ENCODE measurements around the gene NECAB2. TPM values are rescaled to one million over a fixed set of nuclear protein-coding genes. Genes with fewer than 3 reads are reported as not detected.

Gene NECAB2
- polyA plus RNA-seq, 1 experiment = 0.20 TPM

DNA sequence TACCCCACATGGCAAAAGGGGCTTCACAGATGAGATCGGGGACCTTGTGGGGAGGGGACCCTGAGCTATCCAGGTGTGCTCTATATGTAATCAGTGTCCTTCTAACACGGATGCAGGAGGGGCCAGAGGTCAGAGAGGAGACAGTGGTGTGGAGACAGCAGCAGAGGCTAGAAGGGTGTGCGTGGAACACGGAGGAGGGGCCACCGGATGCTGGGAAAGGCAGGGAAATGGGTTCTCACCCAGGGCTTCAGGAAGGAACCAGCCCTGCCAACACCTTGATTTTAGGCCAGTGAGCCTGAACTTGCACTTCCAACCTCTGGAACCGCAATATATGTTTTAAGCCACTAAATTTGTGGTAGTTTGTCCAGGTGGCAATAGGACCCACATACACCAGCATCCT lies 79.2 kb downstream of the NECAB2 start:
- peaks cover 31% of the 10 kb centered on the region for H3K27me3 ChIP-seq (ENCODE audit: control insufficient read depth, insufficient read depth, low read length)
- POLR2A ChIA-PET = no interaction called here
- CTCF ChIA-PET = interaction anchor here (0.6 to 1.2 kb wide), 2 partner anchors 19 to 22 kb away, joined by 3 read pairs; no protein-coding TSS in a partner anchor
- H3K4me3 ChIP-seq (ENCODE audit: low read depth, low read length) = no peak overlapping the region
- no peaks in the 10 kb centered on the region; the same call in 1 of the 2 replicates for H3K9me3 ChIP-seq (ENCODE audit: control insufficient read depth, insufficient read depth, low read length)
- DNase-seq (ENCODE audit: low read depth, low spot score) = no peak
- H3K27ac ChIP-seq (ENCODE audit: low read depth, low read length) = no peak overlapping the region
- TF ChIP-seq, protein P1, sequence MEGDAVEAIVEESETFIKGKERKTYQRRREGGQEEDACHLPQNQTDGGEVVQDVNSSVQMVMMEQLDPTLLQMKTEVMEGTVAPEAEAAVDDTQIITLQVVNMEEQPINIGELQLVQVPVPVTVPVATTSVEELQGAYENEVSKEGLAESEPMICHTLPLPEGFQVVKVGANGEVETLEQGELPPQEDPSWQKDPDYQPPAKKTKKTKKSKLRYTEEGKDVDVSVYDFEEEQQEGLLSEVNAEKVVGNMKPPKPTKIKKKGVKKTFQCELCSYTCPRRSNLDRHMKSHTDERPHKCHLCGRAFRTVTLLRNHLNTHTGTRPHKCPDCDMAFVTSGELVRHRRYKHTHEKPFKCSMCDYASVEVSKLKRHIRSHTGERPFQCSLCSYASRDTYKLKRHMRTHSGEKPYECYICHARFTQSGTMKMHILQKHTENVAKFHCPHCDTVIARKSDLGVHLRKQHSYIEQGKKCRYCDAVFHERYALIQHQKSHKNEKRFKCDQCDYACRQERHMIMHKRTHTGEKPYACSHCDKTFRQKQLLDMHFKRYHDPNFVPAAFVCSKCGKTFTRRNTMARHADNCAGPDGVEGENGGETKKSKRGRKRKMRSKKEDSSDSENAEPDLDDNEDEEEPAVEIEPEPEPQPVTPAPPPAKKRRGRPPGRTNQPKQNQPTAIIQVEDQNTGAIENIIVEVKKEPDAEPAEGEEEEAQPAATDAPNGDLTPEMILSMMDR (IDR thresholded peaks at IDR 0.05; ENCODE audit: low read depth, low read length) = no peak

DNA sequence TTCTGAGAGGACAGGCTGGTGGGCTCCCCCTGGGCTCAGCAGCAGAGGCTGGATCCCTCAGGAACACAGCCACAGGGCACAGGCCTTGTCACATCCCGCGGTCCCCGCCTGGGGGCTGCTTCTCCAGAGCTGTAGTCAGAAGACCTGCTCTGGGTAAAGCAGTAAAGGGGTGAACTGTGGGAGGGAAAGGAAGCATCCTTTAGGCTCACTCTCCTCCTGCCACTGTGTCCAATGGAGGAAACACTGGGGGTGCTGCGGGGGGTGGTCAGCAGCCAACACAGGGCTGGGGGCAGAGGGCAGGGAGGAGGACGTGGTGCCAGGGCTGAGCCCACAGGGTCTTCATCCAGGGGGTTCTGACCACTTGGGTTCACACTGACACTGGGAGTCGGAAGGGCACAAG lies 79.6 kb downstream of the NECAB2 start:
- ChIA-PET CTCF (interaction anchor here (1.2 kb wide), 1 partner anchor 18 kb away, joined by 3 read pairs; no protein-coding TSS in a partner anchor), POLR2A (no interaction called here)
- Histone ChIP-seq H3K9me3 (ENCODE audit: control insufficient read depth, insufficient read depth, low read length) (no peaks in the 10 kb centered on the region; the same call in 1 of the 2 replicates), H3K27ac (ENCODE audit: low read depth, low read length) (no peak overlapping the region), H3K27me3 (ENCODE audit: control insufficient read depth, insufficient read depth, low read length) (peaks cover 27% of the 10 kb centered on the region), H3K4me3 (ENCODE audit: low read depth, low read length) (no peak overlapping the region)
- DNase-seq (ENCODE audit: low read depth, low spot score) = no peak
- TF ChIP-seq, protein P1 (IDR thresholded peaks at IDR 0.05; ENCODE audit: low read depth, low read length) = no peak

DNA sequence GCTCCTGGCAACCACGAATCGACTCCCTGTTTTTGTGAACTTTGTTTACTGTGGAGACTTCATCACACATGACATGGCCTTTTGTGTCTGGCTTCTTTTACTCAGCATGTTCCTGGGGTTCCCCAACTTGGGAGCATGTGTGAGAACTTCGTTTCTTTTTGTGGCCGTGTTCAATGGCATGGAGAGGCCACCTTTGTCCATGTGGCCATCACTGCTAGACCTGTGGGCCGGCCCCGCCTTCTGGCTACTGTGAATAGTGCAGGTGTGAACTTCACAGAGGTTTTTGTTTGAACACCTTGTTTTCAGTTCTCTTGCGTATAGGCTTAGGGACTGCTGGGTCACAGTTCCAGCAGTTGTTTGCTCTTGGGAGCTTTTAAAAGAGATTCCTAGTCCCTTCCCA lies 80.2 kb downstream of the NECAB2 start:
- TF ChIP-seq, protein P1 (IDR thresholded peaks at IDR 0.05; ENCODE audit: low read depth, low read length) = 0 out of 2 replicates have a peak, but pooled peaks have one; percentile 10
- CTCF ChIA-PET = interaction anchor here (1.5 kb wide), 1 partner anchor 15 kb away, joined by 3 read pairs; no protein-coding TSS in a partner anchor
- no peaks in the 10 kb centered on the region; the same call in 1 of the 2 replicates for H3K9me3 ChIP-seq (ENCODE audit: control insufficient read depth, insufficient read depth, low read length)
- no peak overlapping the region for H3K4me3 ChIP-seq (ENCODE audit: low read depth, low read length)
- POLR2A ChIA-PET = no interaction called here
- no peak overlapping the region for H3K27ac ChIP-seq (ENCODE audit: low read depth, low read length)
- DNase-seq (ENCODE audit: low read depth, low spot score) = no peak
- H3K27me3 ChIP-seq (ENCODE audit: control insufficient read depth, insufficient read depth, low read length) = peaks cover 21% of the 10 kb centered on the region

DNA sequence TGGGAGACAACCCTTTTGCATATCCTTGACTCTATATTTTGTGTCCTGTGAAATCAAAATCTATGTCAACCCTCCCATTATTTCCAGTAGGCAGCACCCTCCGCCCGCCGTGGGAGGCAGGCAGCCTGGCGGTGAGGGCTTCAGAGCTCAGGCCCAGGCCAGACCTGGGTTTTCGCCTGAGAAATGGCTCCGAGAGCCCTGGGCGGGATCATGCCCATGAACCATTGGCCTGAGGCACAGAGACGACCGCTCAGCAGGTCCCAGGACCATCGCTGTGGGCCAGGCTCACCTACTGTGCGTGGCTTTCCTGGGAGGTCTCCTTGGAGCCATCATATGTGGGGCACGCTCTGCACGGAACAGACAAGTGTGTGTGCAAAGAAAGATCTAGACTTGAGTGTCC lies 80.8 kb downstream of the NECAB2 start:
- H3K27ac ChIP-seq (ENCODE audit: low read depth, low read length) = no peak overlapping the region
- CTCF ChIA-PET = interaction anchor here (1.5 kb wide), 1 partner anchor 14 kb away, joined by 3 read pairs; no protein-coding TSS in a partner anchor

More for the DNA sequence above, 80.8 kb downstream of the NECAB2 start:
- TF ChIP-seq, protein P1 (IDR thresholded peaks at IDR 0.05; ENCODE audit: low read depth, low read length) = no peak
- POLR2A ChIA-PET = no interaction called here
- DNase-seq (ENCODE audit: low read depth, low spot score) = no peak
- H3K9me3 ChIP-seq (ENCODE audit: control insufficient read depth, insufficient read depth, low read length) = no peaks in the 10 kb centered on the region; the same call in 1 of the 2 replicates
- peaks cover 15% of the 10 kb centered on the region for H3K27me3 ChIP-seq (ENCODE audit: control insufficient read depth, insufficient read depth, low read length)
- H3K4me3 ChIP-seq (ENCODE audit: low read depth, low read length) = no peak overlapping the region

Measured in AG04450 (cell line).